Calu3 (cell line): ENCODE data around the gene CELF4. TPM values are rescaled to one million over a fixed set of nuclear protein-coding genes. Genes with fewer than 3 reads are reported as not detected.

ENCODE experiments used
- BruUV-seq: library from RNA; stranded (reverse); fragments of 400-500 nt; replicated peaks from 2 replicates; lab custom pipeline; 2021; lab: Mats Ljungman, UMichigan
- CTCF ChIA-PET: fragments of 300-600 bp; sonication (Branson Sonifier 250); formaldehyde crosslinking; loops from one replicate; lab custom pipeline; 2022; ENCODE audit warnings: antibody characterized with exemption; lab: Charles Lee
- DNase-seq: peaks from one replicate; pipeline ENCODE4 v3.0.0; 2022
- H3K27ac Mint-ChIP-seq: one replicate; pipeline ENCODE4 v1.8.0; 2022; ENCODE audit warnings: mixed read lengths; ENCODE audit not compliant: unreplicated experiment
- H3K27me3 Mint-ChIP-seq: one replicate; pipeline ENCODE4 v1.8.0; 2022; ENCODE audit warnings: mixed read lengths; ENCODE audit not compliant: unreplicated experiment
- H3K36me3 Mint-ChIP-seq: one replicate; pipeline ENCODE4 v1.8.0; 2022; ENCODE audit warnings: mild to moderate bottlenecking, moderate library complexity, mixed read lengths; ENCODE audit not compliant: insufficient read depth, unreplicated experiment
- H3K4me1 Mint-ChIP-seq: one replicate; pipeline ENCODE4 v1.8.0; 2022; ENCODE audit warnings: mild to moderate bottlenecking, low read depth, mixed read lengths; ENCODE audit not compliant: unreplicated experiment
- H3K4me3 Mint-ChIP-seq: one replicate; pipeline ENCODE4 v1.8.0; 2022; ENCODE audit warnings: mild to moderate bottlenecking, low read depth, moderate library complexity, mixed read lengths; ENCODE audit not compliant: unreplicated experiment
- H3K9me3 Mint-ChIP-seq: one replicate; pipeline ENCODE4 v1.8.0; 2022; ENCODE audit warnings: low read depth, mixed read lengths; ENCODE audit not compliant: unreplicated experiment
- CTCF ChIP-seq: fragments of 200-600 bp; IDR thresholded peaks from one replicate; pipeline ENCODE4 v1.8.0; 2022; ENCODE audit warnings: antibody characterized with exemption; ENCODE audit not compliant: unreplicated experiment
- intact Hi-C: fragments of 100-400 bp; cut with micrococcal nuclease; formaldehyde crosslinking; loops from one replicate; pipeline ENCODE4 v1.10.0; 2022; ENCODE audit not compliant: unreplicated experiment
- total RNA-seq: library from RNA; stranded (reverse); gene quantifications from 2 replicates; pipeline ENCODE4 v1.2.3, GENCODE V29; 2022

Gene CELF4
- total RNA-seq, 1 experiment from 2014 or later: 7.8 TPM

- intact Hi-C loops: no loop called here
- no peak for TF ChIP-seq CTCF
- Mint-ChIP-seq H3K27ac (no peak overlapping the region), H3K4me3 (no peak overlapping the region), H3K9me3 (no peaks in the 10 kb centered on the region), H3K4me1 (no peaks in the 10 kb centered on the region), H3K36me3 (no peaks in the 10 kb centered on the region), H3K27me3 (peaks cover 23% of the 10 kb centered on the region)
- CTCF ChIA-PET: no interaction called here
- no peak for DNase-seq
- no TSS peak for BruUV-seq
These were observed 152.8 kb downstream of the CELF4 start for GRCh38 chr18:37412829-37413228.

GRCh38 chr18:37412333-37412732, 153.3 kb downstream of the CELF4 start:
- Mint-ChIP-seq H3K27ac (no peak overlapping the region), H3K4me3 (no peak overlapping the region), H3K4me1 (no peaks in the 10 kb centered on the region), H3K36me3 (no peaks in the 10 kb centered on the region), H3K27me3 (peaks cover 28% of the 10 kb centered on the region), H3K9me3 (no peaks in the 10 kb centered on the region)
- DNase-seq: no peak
- no TSS peak for BruUV-seq
- intact Hi-C loops: no loop called here
- CTCF ChIA-PET: interaction anchor here (0.6 kb wide), 1 partner anchor 27 kb away, joined by 3 read pairs; no protein-coding TSS in a partner anchor
- no peak for TF ChIP-seq CTCF

GRCh38 chr18:37409878-37410277, 155.7 kb downstream of the CELF4 start:
- no peaks in the 10 kb centered on the region for H3K36me3 Mint-ChIP-seq
- H3K4me1 Mint-ChIP-seq: no peaks in the 10 kb centered on the region
- TF ChIP-seq CTCF: no peak
- no peaks in the 10 kb centered on the region for H3K9me3 Mint-ChIP-seq
- no TSS peak for BruUV-seq
- no peak for DNase-seq
- H3K4me3 Mint-ChIP-seq: no peak overlapping the region
- peaks cover 53% of the 10 kb centered on the region for H3K27me3 Mint-ChIP-seq
- no peak overlapping the region for H3K27ac Mint-ChIP-seq
- intact Hi-C loops: no loop called here
- CTCF ChIA-PET: no interaction called here

DNA sequence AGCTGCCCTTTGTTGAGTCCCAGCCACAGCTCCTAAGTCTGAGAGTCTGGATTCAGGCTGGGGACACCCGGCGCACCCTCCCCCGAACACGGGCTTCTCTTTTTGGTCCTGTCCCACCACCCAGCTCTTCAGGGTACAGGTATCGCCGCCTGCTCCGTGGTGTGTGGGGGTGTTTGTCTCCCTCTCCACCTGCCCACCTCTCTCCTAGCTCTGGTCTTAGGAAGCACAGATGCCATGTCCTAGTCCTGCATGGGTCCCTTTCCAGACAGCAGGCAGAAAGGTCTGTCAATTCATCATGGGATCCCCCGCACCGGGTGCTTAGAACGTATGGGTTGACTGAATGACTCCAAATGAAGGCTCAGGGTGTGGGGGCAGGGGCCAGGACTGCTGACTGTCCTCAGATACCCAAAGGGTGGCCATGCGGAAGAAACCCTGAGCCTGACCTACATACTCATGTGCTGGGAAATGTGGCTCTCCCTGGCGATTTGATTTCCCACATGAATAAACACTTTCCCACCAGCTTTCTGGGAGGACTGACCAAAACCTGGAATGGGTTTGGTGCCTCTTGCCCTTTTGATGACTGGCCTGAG, 156.8 kb downstream of the CELF4 start:
- Mint-ChIP-seq H3K27me3 (peaks cover 59% of the 10 kb centered on the region), H3K9me3 (no peaks in the 10 kb centered on the region), H3K27ac (no peak overlapping the region), H3K36me3 (no peaks in the 10 kb centered on the region), H3K4me1 (no peaks in the 10 kb centered on the region), H3K4me3 (no peak overlapping the region)
- CTCF ChIA-PET: interaction anchor here (0.5 kb wide), 1 partner anchor 14 kb away, joined by 6 read pairs; no protein-coding TSS in a partner anchor
- no peak for DNase-seq
- no peak for TF ChIP-seq CTCF
- BruUV-seq: no TSS peak
- intact Hi-C loops: no loop called here
